IPS-15b (cell line): Measurements from ENCODE around the gene ZCCHC7.

ENCODE experiments used
- H3K27me3 ChIP-seq: one replicate; pipeline ENCODE4 v1.6.1; 2013; ENCODE audit warnings: low read length; ENCODE audit not compliant: control insufficient read depth, insufficient read depth
- H3K36me3 ChIP-seq: one replicate; pipeline ENCODE4 v1.6.1; 2013; ENCODE audit warnings: low read length; ENCODE audit not compliant: control insufficient read depth, insufficient read depth
- H3K4me1 ChIP-seq: one replicate; pipeline ENCODE4 v1.6.1; 2013; ENCODE audit warnings: mild to moderate bottlenecking, low read length; ENCODE audit not compliant: control insufficient read depth, insufficient read depth
- H3K4me3 ChIP-seq: one replicate; pipeline ENCODE4 v1.5.1; 2013; ENCODE audit warnings: low read depth, low read length
- H3K9ac ChIP-seq: one replicate; pipeline ENCODE4 v1.6.1; 2013; ENCODE audit warnings: low read depth, mild to moderate bottlenecking, low read length
- H3K9me3 ChIP-seq: one replicate; pipeline ENCODE4 v1.6.1; 2013; ENCODE audit warnings: mild to moderate bottlenecking, low read length; ENCODE audit not compliant: control insufficient read depth, insufficient read depth

Gene ZCCHC7

DNA sequence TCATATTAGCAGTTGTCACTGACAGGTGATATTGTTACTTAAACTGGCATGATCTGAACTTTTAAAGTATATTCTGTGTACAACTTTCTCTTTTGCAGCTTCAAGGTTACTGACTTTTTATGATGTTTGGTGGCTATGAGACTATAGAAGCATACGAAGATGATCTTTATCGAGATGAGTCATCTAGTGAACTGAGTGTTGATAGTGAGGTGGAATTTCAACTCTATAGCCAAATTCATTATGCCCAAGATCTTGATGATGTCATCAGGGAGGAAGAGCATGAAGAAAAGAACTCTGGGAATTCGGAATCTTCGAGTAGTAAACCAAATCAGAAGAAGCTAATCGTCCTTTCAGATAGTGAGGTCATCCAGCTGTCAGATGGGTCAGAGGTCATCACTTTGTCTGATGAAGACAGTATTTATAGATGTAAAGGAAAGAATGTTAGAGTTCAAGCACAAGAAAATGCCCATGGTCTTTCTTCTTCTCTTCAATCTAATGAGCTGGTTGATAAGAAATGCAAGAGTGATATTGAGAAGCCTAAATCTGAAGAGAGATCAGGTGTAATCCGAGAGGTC lies 5.9 kb downstream of the ZCCHC7 start:
- Histone ChIP-seq H3K4me1 (no peaks in the 10 kb centered on the region), H3K9me3 (no peaks in the 10 kb centered on the region), H3K27me3 (no peaks in the 10 kb centered on the region), H3K4me3 (no peak overlapping the region), H3K36me3 (no peaks in the 10 kb centered on the region), H3K9ac (no peak overlapping the region)

DNA sequence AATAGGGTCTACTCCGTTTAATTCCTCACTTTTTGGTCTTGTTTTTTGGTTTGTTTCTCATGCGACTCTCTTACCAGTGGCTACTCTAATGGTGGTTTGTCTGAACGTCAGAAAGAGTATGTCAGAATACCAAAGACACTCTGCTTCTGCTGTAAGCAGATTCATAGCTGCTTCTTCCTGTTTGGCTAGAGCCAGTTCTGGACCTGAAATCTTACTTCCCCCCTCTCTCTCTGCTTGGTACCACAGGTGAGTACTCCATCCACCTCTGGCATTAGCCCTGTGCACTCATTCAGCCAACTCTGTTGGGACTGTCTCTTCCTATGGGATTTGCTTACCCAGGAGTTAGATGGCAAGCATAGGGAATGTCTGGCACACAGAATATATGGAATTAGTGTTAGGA lies 6.6 kb downstream of the ZCCHC7 start:
- Histone ChIP-seq H3K9ac (no peak overlapping the region), H3K4me3 (no peak overlapping the region), H3K9me3 (no peaks in the 10 kb centered on the region), H3K4me1 (no peaks in the 10 kb centered on the region), H3K36me3 (no peaks in the 10 kb centered on the region), H3K27me3 (no peaks in the 10 kb centered on the region)

DNA sequence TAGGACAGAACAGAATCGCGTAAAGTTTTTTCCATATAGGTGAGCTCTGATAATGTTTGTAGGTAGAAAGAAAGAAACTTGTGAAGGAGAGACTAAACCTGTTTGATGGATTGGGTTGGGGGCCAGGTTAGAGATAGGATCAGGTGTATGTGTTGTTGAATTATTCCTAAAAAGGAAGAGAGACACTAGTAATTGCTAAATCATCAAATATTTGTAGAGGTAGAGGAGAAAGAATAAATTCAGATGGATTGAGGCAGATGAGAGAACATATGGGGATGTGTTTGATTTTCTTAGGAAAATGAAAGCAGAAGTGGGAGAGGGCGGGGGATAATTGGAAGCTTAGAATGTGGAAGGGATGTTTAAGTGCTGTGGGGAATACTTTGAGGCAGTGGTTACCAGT lies 7.7 kb downstream of the ZCCHC7 start:
- H3K27me3 ChIP-seq, result no peaks in the 10 kb centered on the region
- H3K36me3 ChIP-seq, result no peaks in the 10 kb centered on the region
- no peaks in the 10 kb centered on the region for H3K9me3 ChIP-seq
- no peak overlapping the region for H3K9ac ChIP-seq
- H3K4me3 ChIP-seq, result no peak overlapping the region
- no peaks in the 10 kb centered on the region for H3K4me1 ChIP-seq

GRCh38 chr9:37134166-37134565 lies 13.8 kb downstream of the ZCCHC7 start:
- H3K36me3 ChIP-seq, result no peaks in the 10 kb centered on the region
- H3K4me1 ChIP-seq, result peaks cover 9% of the 10 kb centered on the region
- H3K9me3 ChIP-seq, result no peaks in the 10 kb centered on the region
- H3K4me3 ChIP-seq, result no peak overlapping the region
- no peak overlapping the region for H3K9ac ChIP-seq
- no peaks in the 10 kb centered on the region for H3K27me3 ChIP-seq

DNA sequence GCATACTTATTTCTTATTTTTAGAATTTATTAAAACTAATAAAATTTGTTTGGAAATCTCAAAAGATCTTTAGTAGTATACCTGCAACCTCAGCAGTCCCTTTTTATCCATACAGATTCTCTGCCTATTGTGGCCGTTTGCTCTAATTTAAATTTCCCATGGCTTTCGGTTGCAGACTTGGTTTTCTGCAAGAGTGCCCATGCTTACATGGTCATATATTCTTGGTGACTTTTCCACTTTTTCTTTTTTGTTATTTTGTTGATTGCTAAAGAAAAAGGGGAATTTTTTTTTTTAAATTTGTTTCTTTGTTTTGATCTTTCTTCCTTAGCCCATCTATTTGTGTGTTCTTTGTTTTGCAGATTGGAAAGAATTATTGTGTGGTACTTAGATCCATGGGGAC lies 20.6 kb downstream of the ZCCHC7 start:
- Histone ChIP-seq H3K4me1 (peaks cover 18% of the 10 kb centered on the region), H3K9ac (no peak overlapping the region), H3K9me3 (no peaks in the 10 kb centered on the region), H3K36me3 (no peaks in the 10 kb centered on the region), H3K27me3 (no peaks in the 10 kb centered on the region), H3K4me3 (no peak overlapping the region)

DNA sequence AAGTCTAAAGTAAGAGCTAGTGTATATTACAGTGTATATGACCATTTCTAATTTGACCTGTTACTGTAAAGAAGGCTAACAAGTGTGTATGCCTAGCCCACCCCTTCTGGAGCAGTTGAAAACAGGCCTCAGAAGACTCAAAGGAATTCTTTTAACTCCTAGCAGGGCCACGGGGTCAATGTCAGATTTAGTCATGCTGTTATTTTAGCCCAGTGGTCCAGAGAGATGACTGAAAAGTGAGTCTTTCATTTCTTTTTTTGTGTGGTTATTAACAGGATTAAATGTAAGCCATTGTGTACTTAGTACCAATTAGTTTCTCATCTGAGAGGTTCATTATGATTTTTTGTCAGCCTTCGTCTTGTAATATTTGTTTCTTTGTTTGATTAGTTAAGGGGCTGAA lies 24.4 kb downstream of the ZCCHC7 start:
- Histone ChIP-seq H3K4me1 (peaks cover 19% of the 10 kb centered on the region), H3K27me3 (no peaks in the 10 kb centered on the region), H3K36me3 (no peaks in the 10 kb centered on the region), H3K9ac (no peak overlapping the region), H3K4me3 (no peak overlapping the region), H3K9me3 (no peaks in the 10 kb centered on the region)

GRCh38 chr9:37146410-37146809 lies 26.0 kb downstream of the ZCCHC7 start:
- Histone ChIP-seq H3K4me1 (peaks cover 14% of the 10 kb centered on the region), H3K4me3 (no peak overlapping the region)

DNA sequence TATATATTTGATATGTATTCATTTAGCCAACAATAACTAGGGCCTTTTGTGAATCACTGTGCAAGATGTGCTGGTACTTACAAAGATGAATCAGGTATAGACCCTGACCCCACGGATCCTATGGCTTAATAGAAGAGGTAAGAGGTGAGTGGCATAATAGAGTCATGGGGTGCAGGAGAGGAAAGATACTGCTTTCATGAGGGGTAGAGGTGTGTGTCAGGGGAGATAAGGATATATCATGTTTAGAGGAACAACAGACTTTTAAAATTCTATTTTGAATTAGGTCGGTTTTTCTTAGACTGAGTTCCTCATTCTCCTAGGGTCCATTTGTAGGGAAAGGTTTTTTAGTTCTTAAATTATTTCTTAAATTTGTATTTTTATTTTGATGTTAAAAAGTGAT lies 27.8 kb downstream of the ZCCHC7 start:
- Histone ChIP-seq H3K9me3 (no peaks in the 10 kb centered on the region), H3K4me3 (no peak overlapping the region), H3K27me3 (no peaks in the 10 kb centered on the region), H3K36me3 (no peaks in the 10 kb centered on the region), H3K9ac (no peak overlapping the region), H3K4me1 (peaks cover 14% of the 10 kb centered on the region)

More at GRCh38 chr9:37146410-37146809, 26.0 kb downstream of the ZCCHC7 start:
- no peaks in the 10 kb centered on the region for H3K27me3 ChIP-seq
- no peaks in the 10 kb centered on the region for H3K9me3 ChIP-seq
- H3K36me3 ChIP-seq, result no peaks in the 10 kb centered on the region
- no peak overlapping the region for H3K9ac ChIP-seq

GRCh38 chr9:37149666-37150308 lies 29.4 kb downstream of the ZCCHC7 start:
- Histone ChIP-seq H3K9me3 (no peaks in the 10 kb centered on the region), H3K9ac (no peak overlapping the region), H3K4me3 (no peak overlapping the region), H3K27me3 (no peaks in the 10 kb centered on the region), H3K4me1 (peaks cover 9% of the 10 kb centered on the region), H3K36me3 (no peaks in the 10 kb centered on the region)

DNA sequence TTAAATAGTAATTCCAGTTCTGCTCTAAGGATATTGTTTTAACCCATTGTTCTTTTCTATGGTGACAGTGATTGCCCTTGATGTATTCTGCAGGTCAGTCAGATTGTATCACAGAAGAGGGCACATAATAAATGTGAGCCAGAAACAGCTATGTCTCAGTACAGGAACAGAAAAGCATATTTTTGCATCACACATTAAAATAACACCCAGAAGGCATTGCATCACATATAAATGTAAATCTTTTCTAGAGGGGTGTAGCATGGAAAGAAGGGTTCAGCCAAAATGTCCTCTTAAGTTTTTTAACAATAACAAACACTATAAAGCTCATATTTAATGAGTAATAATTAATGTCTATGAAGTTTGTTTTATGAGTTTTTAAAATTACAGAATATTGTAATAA lies 30.0 kb downstream of the ZCCHC7 start:
- Histone ChIP-seq H3K9ac (no peak overlapping the region), H3K36me3 (no peaks in the 10 kb centered on the region), H3K4me1 (peaks cover 8% of the 10 kb centered on the region), H3K27me3 (no peaks in the 10 kb centered on the region), H3K9me3 (no peaks in the 10 kb centered on the region), H3K4me3 (no peak overlapping the region)

GRCh38 chr9:37151812-37152211 lies 31.4 kb downstream of the ZCCHC7 start:
- H3K36me3 ChIP-seq, result no peaks in the 10 kb centered on the region
- no peaks in the 10 kb centered on the region for H3K27me3 ChIP-seq
- no peak overlapping the region for H3K4me3 ChIP-seq
- no peak overlapping the region for H3K9ac ChIP-seq
- no peaks in the 10 kb centered on the region for H3K9me3 ChIP-seq
- H3K4me1 ChIP-seq, result peaks cover 8% of the 10 kb centered on the region

DNA sequence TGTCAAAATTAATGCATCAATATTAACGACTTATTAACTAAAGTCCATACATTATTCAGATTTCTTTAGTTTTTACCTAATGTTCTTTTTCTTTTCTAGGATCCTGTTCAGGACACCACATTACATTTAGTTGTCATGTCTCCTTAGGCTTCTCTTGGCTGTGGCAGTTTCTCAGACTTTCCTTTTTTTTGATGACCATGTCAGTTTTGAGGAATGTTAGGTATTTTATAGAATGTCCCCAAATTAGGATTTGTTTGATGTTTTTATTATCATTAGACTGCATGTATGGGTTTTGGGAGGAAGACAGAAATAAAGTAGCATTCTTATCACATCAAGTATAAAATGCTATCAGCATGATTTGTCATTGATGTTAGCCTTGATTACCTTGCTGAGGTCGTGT lies 32.0 kb downstream of the ZCCHC7 start:
- peaks cover 8% of the 10 kb centered on the region for H3K4me1 ChIP-seq
- no peaks in the 10 kb centered on the region for H3K36me3 ChIP-seq
- no peak overlapping the region for H3K4me3 ChIP-seq
- no peaks in the 10 kb centered on the region for H3K27me3 ChIP-seq
- no peaks in the 10 kb centered on the region for H3K9me3 ChIP-seq
- H3K9ac ChIP-seq, result no peak overlapping the region
